ENCODE measurements around the gene SPATC1L. TPM values are rescaled to one million over a fixed set of nuclear protein-coding genes. Genes with fewer than 3 reads are reported as not detected.
A peak's percentile ranks its signal among the peaks of the same experiment; 100 is the strongest.

The SPATC1L gene
- total RNA-seq, 4 donors from 2014 or later, result 1.5 to 11.9 (median 3.0) TPM

DNA sequence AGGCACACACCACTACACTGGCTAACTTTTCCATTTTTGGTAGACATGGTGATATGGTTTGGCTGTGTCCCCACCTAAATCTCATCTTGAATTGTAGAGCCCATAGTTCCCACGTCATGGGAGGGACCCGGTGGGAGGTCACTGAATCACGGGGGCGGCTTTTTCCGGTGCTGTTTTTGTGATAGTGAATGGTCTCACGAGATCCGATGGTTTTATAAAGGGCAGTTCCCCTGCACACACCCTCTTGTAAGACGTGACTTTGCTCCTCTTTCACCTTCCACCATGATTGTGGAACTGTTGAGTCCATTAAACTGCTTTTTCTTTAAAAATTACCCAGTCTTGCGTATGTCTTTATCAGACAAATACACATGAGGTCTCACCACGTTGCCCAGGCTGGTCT is 27.6 kb downstream of the SPATC1L start:
- no peaks in the 10 kb centered on the region for H3K9me3 ChIP-seq
- intact Hi-C loops (cut with DNase I; ENCODE audit: low total_unique reads) (no loop called here), in situ Hi-C loops (cut with MboI; ENCODE audit: low sequenced_read_pairs in 4 of 4) (no loop called here)
- no peak overlapping the region for H3K27ac ChIP-seq
- no peak for TF ChIP-seq POLR2A (IDR thresholded peaks at IDR 0.05)
- TF ChIP-seq, protein P1, sequence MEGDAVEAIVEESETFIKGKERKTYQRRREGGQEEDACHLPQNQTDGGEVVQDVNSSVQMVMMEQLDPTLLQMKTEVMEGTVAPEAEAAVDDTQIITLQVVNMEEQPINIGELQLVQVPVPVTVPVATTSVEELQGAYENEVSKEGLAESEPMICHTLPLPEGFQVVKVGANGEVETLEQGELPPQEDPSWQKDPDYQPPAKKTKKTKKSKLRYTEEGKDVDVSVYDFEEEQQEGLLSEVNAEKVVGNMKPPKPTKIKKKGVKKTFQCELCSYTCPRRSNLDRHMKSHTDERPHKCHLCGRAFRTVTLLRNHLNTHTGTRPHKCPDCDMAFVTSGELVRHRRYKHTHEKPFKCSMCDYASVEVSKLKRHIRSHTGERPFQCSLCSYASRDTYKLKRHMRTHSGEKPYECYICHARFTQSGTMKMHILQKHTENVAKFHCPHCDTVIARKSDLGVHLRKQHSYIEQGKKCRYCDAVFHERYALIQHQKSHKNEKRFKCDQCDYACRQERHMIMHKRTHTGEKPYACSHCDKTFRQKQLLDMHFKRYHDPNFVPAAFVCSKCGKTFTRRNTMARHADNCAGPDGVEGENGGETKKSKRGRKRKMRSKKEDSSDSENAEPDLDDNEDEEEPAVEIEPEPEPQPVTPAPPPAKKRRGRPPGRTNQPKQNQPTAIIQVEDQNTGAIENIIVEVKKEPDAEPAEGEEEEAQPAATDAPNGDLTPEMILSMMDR (IDR thresholded peaks at IDR 0.05 in 4 of 5, conservative IDR thresholded peaks at IDR 0.05 in 1 of 5), result no peak
- DNase-seq, result no peak
- H3K36me3 ChIP-seq, result no peaks in the 10 kb centered on the region
- no peak for ATAC-seq
- peaks cover 0 to 10% of the 10 kb centered on the region in 2 donors for H3K4me1 ChIP-seq
- H3K27me3 ChIP-seq, result peaks cover 0 to 3% (median 2%) of the 10 kb centered on the region in 3 donors
- no peak overlapping the region for H3K4me3 ChIP-seq

DNA sequence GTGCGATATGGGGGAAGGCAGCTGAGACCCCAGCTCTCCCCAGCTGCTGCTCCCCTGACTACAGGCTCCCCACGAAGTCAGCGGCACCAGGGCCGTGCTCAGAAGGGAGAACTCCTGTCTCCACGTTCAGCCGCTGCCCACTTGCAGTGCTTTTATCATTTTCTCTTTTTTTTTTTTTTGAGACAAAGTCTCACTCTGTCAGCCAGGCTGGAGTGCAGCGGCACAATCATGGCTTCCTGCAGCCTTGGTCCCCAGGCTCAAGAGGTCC is 27.9 kb downstream of the SPATC1L start:
- Histone ChIP-seq H3K9me3 (no peaks in the 10 kb centered on the region), H3K4me1 (peaks cover 0 to 10% of the 10 kb centered on the region in 2 donors), H3K27ac (no peak overlapping the region), H3K27me3 (peaks cover 0 to 3% (median 0%) of the 10 kb centered on the region in 3 donors), H3K36me3 (no peaks in the 10 kb centered on the region), H3K4me3 (no peak overlapping the region)
- intact Hi-C loops (cut with DNase I; ENCODE audit: low total_unique reads) (no loop called here), in situ Hi-C loops (cut with MboI; ENCODE audit: low sequenced_read_pairs in 4 of 4) (no loop called here)
- no peak for DNase-seq
- no peak for ATAC-seq
- TF ChIP-seq, protein P1 (IDR thresholded peaks at IDR 0.05 in 4 of 5, conservative IDR thresholded peaks at IDR 0.05 in 1 of 5), result no peak
- TF ChIP-seq POLR2A (IDR thresholded peaks at IDR 0.05), result no peak

DNA sequence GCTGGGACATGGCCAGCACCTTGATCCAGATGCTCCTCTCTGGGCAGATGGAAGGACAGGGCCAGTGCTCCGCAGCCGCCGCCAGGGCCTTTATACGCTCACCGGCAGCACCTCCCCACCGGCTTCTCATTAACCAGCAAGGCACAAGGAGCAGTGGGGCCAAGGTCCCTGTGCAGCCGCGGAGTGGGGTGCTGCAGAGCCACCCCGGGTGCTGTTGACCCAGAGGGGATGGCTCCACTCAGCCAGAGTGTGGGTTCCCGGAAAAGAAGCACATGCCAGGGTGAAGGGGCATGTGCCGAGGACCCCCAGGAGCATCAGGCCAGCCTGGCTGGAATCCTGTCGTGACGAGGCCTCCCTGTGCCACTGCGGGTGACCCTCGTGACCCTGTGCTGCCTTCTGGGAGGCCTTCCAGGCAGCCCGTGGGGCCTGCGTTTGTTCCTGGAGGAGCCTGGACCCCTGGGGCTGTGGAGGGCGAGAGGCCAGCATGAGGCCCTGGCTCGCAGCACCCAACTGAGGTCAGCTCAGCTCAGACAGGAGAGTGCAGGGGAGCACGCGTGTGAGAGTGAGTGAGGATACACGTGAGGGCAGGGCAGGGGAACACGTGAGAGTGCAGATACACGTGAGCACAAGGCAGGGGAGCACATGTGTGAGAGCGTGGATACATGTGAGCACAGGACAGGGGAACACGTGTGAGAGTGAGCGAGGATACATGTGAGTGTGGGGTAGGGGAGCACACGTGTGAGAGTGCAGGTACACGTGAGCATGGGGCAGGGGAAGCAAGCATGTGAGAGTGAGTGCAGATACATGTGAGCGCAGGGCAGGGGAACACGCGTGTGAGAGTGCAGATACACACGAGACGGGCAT is 28.5 kb downstream of the SPATC1L start, which contains the start of gene FTCD:
FTCD (minus strand) TSS at position 66 of the 864 bp plus-strand sequence; CDS start at position 10, 56 bp downstream.
- Histone ChIP-seq H3K27ac (no peak within 1 kb of the TSS), H3K36me3 (no peaks in the 10 kb centered on the region), H3K4me1 (peaks cover 0 to 10% of the 10 kb centered on the region in 2 donors), H3K27me3 (peaks cover 0 to 3% (median 0%) of the 10 kb centered on the region in 3 donors), H3K4me3 (no peak within 1 kb of the TSS), H3K9me3 (no peaks in the 10 kb centered on the region)
- TF ChIP-seq, protein P1 (IDR thresholded peaks at IDR 0.05 in 4 of 5, conservative IDR thresholded peaks at IDR 0.05 in 1 of 5), result no peak
- TF ChIP-seq POLR2A (IDR thresholded peaks at IDR 0.05), result no peak
- in situ Hi-C loops (cut with MboI; ENCODE audit: low sequenced_read_pairs in 4 of 4) (no loop called here), intact Hi-C loops (cut with DNase I; ENCODE audit: low total_unique reads) (no loop called here)
- ATAC-seq (no peak), DNase-seq (peak in 1 of 2 donors; percentile 7)

DNA sequence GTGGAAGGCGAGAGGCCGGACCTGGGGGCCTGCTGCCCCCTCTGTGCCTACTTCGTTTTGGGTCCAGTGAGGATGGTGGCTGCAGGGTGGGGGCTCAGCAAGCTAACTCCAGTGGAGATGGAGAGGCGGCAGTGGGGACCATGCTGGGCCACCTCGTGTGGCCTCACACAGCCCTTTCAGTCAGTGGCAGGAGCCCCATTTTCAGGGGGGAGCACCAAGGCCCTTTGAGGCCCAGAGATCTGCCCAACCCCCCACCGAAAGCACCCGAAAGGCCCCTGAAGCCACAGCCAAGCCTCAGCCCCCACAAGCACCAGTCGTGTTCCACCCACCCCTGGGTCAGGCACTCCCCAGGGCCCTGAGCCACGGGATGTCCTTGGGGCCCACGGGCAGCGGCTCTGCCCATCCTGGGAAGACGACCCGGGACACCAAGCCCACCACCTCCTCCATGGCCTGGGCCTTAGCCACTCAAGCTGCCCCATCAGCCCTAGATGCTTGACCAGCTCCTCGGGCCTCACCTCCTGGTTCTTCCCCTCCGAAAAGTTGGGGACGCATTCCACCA is 29.2 kb downstream of the SPATC1L start:
- intact Hi-C loops (cut with DNase I; ENCODE audit: low total_unique reads), result no loop called here
- peak in 1 of 2 donors; percentile 7 for DNase-seq

More for the DNA sequence above, 29.2 kb downstream of the SPATC1L start:
- Histone ChIP-seq H3K27me3 (peaks cover 0 to 7% (median 0%) of the 10 kb centered on the region in 3 donors), H3K9me3 (no peaks in the 10 kb centered on the region), H3K36me3 (no peaks in the 10 kb centered on the region), H3K4me1 (peaks cover 0 to 10% of the 10 kb centered on the region in 2 donors), H3K4me3 (no peak overlapping the region), H3K27ac (no peak overlapping the region)
- TF ChIP-seq, protein P1 (IDR thresholded peaks at IDR 0.05 in 4 of 5, conservative IDR thresholded peaks at IDR 0.05 in 1 of 5), result no peak
- TF ChIP-seq POLR2A (IDR thresholded peaks at IDR 0.05), result no peak
- in situ Hi-C loops (cut with MboI; ENCODE audit: low sequenced_read_pairs in 4 of 4), result no loop called here
- no peak for ATAC-seq

Measured in gastrocnemius medialis (tissue), 4 donors.